Amygdala (tissue), 56 donors: ENCODE results near the gene NYAP2.
A peak's percentile ranks its signal among the peaks of the same experiment; 100 is the strongest.

Experiments used
- DNase-seq, 56 donors: peaks; one replicate each; lab custom pipeline; 2025; lab: John Stamatoyannopoulos, UW

Gene NYAP2

DNA sequence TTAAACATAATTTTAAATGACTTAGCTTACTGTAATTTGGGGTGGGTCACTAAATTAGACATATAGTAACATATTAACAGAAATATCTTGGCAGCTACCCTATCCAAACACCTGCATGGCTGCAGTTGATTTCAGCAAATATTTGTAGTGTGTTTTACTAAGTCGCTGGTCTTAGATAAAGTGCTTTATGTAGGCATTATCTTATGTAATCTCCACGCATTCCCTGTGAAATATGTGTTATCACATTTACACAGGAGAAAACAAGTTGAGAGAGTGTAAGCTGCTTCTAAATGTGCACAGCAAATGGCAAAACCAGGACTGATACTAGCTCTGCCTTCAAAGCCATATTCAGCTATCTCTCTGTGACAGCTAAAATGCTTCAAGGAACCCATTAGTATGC, 72.0 kb downstream of the NYAP2 start:
- no peak for DNase-seq

DNA sequence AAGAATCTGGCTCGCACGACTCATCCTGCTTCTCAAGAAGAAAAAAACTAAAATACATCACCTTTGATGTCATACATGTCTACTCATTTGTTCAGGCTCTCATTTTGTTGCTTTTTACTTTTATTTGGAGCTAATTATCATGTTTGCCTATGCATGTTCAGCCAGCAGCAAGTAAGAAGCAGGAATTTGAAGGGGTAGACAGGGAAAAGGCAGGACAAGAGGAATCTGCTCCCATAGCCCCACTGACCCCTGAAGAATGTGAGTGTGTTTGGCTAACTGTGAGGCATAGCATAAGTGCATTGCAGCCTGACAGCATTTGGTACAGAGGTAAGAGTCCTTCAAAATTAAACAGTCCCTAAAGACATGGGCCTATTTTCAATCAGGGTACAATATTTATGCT, 72.7 kb downstream of the NYAP2 start:
- no peak for DNase-seq

DNA sequence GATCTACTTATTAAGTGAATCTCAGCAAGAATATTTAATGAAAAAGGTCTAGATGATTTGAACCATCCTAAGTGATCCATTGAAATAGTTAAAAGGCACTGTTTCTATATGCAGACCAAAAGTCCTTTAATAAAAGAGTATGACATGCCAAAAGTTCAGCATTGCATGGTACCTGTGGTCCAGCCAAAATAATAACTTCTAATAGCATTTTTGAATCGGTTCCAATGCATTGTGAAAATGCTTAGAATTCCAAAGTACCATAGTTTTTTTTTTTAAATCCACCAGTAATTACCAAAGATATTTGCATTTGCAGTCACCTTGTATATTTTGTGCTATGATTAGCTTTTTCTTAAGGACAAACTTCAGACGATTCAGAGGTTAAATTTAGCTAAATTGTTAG, 79.9 kb downstream of the NYAP2 start:
- DNase-seq = no peak

DNA sequence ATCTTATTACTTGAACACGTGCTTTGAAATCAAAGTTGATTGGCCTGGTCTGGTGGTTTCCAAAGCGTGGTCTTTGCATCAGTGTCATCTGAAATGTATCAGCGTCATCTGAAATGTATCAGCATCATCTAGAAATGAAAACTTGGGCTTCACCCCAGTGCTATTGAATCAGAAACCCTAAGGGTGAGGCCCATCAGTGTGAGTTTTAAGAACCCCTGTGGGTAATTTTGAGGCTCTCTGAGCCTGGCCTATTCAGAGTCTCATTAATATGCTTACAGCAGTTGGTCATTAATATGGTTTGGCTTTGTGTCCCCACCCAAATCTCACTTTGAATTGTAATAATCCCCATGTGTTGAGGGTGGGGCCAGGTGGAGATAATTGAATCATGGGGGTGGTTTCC, 85.2 kb downstream of the NYAP2 start:
- DNase-seq = no peak

DNA sequence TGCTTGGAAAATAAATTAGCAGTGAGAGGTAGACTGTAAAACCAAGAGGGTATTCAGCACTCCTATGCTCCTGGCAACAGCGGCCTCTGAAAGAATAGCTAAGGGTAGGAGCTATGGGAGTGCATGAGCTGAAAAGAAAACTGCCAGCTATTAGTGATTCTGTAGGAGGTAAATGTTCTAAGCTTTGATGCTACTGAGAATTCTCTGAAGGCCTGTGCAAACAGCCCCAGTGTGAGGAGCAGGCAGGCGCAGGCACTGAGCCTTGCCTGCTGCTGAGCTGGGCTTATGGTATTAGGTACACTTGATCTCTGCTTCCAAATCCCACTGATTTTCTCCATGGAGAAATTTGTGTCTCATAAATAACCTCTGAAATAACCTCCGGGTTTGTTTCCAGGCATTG, 86.7 kb downstream of the NYAP2 start:
- peak in 7 of 56 donors; percentile 0 to 18 (median 3) for DNase-seq

DNA sequence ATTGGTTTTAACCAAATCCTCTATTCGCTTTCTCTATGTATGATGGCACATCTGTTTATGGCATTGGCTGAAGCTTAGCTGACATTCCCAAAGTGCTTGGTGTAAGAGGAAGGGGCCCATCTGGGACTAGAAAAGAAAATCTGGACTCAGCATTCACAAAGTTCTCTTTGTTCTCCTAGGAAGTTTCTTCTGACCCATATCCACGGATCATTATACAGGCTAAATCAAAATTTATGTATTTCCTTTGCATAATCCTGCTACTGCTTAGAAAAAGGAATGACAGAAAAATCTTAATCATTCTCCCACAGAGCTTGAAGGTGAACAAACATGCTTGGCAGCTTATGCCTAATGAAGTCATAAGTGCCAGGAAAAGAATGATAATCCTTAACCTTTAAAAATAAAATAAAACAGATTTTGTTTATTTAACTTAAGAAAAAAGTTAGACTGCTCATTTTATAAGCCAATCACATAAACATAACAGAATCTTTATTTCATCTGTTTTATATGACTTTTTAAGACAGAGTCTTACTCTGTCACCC, 88.4 kb downstream of the NYAP2 start:
- DNase-seq = no peak

DNA sequence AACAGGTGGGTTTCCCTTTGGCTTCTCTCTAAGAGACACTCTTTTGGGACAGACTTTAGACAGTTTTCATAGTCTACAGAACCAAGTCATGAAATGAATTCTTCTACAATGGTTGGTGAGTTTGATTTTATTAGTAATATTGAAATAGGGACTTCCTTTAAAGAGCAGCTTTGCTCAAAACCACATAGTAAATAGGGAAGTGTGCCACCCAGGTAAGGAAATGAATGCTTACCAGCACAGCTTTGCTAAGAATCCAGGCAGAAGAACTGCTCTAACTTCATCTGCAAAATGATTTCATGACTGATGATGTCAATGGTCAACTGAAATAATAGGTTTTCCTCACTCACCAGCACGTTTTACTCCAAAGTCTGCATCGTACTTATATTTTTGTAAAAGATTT, 89.2 kb downstream of the NYAP2 start:
- DNase-seq = no peak

DNA sequence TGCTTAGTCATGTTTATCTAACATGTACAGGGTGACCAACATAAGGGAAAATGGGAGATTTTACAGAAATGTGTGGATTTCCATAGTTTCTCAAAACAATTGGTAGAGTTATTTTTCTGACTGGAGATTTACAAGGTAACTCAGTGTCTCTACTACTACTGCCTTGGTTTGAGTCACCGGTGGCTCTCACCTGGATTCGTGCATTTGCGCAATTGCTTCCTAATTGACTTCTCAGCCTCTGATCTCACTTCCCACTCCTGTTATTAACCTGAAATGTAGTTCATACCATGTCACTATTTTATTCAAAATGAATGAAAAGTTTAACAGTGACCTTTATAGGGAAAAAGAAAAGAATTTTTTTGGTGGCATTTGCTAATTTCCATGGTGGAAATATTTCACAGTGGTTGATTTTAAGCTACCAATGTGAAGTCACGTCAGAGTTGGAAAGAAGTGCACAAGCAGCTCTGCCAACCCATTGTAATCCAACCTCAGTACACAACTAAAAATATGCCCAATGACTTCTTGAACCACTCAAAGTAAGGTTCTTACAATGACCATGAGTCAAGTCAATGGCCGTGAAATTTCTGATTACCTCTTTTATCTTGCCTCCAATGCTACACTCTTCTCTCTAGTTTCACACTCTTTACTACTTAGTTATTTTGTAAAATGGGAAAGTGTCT, 94.0 kb downstream of the NYAP2 start:
- no peak for DNase-seq

DNA sequence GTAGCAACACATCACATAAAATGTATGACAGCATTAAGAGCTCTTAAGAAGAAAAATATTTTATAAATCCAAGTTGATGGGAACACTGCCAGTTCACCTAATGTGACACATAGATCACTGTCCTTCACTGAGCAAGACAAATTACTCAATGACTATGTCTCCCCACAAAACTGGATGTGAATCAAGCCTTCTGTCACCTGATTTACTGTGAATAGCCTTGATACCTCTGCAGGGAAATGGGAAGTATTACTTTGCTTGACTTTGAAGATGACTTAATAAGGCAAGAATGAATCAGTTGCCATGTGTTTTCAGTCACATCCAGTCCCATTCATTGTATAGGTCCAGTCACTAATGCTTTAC, 94.6 kb downstream of the NYAP2 start:
- DNase-seq = no peak

DNA sequence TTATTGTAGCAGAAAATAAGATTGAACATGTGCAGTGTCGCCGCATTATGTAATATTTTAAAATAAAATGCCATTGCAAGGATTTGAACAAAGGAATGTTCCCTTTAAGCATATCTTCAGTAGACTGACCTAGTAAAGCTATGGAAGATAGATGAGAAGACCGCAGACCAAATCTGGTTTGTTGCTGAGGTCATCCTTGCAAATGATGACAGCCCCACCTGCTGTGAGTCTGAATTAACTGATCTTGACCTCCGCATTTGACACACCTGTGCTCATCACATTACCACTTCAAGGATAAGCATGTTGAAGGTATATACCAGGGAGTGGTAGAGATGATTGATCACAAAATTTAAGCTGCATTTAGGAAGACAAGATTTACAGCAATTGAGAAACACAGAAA, 96.2 kb downstream of the NYAP2 start:
- no peak for DNase-seq

DNA sequence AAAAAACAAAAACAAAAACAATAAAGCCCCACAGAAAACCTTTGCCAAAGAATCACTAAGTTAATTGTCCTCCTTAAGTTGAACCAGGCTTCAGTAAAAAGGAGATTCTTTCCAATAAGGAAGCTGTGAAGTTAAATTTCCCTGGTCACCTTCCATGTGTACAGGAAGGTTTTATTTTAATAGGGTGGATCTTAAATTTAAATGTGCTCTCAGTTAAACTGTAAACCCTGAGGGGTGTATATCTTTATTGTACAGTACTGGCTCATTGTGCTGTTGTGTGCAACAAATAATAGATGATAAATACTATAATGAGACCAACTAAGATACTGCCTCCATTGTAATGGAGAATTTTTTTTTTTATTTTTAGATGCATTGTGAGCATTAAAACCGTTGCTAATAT, 97.1 kb downstream of the NYAP2 start:
- no peak for DNase-seq

DNA sequence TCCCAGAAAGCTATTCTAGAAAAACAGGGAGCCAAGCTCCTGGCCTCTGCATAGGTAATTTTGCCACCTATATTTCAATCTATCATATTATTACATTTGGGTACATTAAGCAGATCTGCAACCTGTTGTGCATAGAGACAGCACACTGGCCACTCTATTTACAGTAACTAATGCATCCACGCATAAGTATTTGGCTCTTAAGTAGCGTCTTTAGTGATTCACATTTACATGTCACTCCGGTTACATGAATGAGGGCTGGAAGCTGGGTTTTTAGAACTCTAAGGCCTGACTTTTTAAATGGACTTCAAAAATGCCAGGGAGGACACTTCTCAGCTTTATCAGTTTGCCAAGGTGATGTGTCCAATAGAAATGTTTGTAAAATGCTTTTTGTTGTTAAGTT, 97.7 kb downstream of the NYAP2 start:
- DNase-seq = no peak

DNA sequence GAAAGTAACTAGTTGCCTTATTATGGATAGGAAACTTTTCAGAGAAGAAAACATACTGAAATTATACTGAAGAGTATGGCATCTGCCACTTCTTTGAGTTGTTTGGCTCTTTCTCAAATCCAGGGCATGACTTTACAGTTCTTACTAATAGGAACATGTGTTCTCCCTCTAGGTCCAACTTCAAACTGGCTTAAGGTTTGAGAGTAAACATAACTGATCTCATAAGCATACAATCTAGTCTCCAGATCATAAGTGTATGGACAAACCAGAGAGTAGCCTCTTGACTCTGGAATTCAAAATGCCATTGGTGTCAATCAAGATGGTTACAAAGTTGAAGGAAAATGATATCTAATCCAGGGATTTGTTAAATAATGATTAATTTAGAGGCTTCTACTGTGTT, 101.5 kb downstream of the NYAP2 start:
- no peak for DNase-seq

DNA sequence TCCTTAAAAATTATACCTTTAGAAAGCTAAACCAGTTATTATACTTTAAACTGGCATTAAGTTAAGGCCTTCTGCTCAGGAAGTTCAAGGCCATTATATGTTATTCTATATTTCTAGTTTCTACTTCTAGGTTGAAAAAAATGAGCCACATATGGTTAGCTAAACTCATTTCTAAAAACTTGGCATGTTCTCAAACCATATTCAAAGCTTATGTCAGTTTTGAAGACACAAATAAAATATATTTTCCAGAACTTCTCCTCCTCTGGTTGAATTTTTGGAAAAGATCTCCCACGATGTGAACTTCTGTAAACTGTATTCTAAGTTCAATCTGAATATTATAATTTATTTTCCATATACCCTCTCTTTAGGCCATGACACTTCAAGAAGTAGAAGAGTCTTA, 103.5 kb downstream of the NYAP2 start:
- no peak for DNase-seq

DNA sequence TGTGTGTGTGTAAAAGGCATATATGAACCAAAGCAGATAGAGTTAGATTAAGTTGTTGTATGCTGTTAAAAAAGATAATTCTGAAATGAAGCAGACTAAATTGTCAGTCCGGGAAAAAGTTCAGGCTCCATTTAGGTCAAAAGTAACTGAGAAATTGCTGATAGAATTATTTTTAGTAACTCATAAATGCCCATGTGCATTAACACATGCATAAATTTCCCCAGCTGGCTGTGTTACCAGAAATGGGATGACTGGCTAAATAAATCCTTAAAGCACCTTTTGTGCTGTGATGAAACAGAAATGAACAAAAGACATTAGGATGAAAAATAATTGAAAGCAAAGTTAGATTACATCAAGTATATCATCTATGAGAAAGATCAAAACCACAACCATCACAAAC, 111.3 kb downstream of the NYAP2 start:
- DNase-seq = peak in 1 of 56 donors; percentile 2

DNA sequence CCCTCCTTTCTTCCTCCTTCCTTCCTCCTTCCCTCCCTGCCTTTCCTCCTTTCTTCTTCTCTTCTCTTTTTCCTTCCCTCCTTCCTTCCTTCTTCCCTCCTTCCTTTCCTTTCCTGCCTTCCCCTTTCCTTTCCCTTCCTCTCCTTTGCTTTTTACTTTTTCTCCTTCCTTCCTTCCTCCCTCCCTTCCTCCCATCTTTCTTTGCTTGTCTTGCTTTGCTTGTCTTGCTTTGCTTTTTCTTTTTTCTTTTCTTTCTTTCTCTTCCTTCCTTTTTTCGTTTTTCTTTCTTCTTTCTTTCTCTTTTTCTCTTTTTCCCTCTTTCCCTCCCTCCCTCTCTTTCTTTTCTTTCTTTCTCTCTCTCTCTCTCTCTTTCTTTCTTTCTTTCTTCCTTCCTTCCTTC, 113.0 kb downstream of the NYAP2 start:
- no peak for DNase-seq

DNA sequence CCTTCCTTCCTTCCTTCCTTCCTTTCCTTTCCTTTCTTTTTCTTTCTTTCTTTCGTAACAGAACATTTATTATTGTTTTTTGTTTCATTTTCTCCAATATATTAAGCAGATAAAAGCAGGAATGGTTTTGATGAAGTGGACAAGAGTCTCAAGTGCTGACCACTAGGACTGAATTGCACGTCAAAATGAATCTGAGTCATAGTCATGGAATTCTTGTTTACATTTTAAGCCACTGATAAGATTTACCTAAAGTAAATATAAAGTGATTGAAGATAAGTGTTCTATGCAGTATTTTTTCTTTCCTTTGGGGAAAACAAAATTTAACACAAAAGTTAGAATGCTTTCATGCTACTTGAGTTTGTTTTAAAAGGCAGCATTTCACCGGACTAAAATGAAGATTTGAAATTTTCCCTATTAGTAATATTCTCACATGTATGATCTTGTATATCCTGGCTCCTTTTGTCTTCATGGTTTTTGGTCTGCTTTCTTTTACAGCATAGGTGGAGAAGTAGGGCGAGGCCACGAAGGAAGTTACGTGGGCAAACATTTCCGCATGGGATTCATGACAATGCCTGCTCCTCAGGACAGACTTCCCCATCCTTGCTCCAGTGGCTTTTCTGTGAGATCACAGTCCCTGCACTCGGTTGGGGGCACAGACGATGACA, 113.5 kb downstream of the NYAP2 start:
- no peak for DNase-seq

DNA sequence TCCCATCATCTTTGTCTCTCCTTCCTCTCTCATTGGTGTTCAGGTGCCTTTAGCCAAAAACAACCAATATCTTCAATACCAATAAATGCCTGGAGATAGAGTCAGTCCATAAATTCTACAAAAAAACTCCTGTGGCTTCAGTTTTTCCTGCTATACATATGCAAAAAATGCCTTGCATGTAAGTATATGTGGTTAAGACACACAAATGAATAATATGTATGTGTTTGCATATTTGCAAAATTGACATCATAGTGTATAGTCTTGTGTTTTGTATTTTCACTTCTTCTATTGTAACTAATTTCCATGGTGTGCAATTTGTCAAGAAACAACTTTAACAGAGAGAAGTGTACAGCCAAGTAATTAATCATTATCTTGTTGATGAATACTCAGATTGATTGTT, 115.5 kb downstream of the NYAP2 start:
- DNase-seq = no peak

DNA sequence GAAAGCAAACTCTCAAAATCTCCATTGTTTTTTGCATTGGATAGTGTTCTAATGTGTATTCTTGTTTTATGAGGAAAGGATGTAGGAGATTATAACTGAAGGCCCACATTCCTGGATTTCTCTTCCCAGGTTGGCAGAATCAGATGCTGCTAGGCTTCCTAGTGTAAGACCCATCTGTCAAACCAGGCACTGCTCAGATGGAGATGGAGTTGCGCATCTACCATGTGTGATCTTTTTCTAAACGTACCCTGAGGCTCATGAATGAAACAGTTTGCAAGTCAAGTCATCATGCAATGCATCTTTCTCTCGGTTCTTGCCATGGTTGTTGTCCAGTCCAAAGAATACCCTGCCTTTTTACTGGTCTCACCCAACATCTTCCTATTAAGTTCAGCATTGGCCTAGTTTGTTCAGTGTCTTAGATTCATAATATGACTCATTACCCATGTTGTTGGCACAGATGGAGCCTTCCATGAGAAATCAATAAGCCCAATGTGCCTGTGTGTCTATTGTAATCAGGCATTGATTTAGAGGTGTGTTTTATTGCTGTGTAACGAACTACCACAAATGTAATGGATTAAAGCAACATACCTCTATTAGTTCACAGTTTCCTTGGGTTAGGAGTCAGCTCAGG, 127.4 kb downstream of the NYAP2 start:
- DNase-seq = no peak

DNA sequence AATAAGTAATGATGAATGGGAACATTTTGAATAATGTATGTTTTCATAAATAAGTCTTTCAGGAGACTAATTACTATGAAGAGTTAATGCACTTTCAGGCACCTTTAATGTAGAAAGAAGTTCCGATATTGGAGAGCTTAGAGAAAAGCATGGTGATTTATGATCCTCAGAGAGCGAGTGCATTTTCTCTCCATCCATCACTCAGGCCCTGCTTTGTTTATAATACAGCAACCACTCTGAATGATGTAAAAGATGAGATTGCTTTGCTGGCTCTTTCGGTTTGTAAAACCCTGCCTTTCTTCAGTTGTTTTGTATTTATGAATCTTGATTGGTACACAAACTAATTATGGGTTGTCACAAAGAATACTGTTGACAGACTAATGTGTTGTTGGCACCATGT, 132.0 kb downstream of the NYAP2 start:
- no peak for DNase-seq

DNA sequence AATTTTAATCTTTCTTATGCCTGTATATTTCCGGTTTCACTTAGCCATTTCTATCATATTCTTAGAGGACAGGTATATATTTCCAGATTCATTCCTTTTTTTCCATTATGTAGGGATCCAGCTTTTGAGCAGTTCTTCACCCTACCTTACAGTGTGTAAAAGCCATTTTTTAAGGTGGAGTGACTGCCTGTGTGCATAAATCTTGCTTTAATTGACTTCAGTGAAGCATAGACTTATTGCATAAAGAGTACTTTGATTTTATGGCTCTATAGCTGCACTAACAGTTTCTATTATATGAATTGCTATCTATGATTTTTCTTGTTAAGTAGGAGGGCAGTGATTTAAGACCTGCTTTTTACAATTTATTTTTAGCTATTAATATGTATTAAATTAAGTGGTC, 132.6 kb downstream of the NYAP2 start:
- no peak for DNase-seq

DNA sequence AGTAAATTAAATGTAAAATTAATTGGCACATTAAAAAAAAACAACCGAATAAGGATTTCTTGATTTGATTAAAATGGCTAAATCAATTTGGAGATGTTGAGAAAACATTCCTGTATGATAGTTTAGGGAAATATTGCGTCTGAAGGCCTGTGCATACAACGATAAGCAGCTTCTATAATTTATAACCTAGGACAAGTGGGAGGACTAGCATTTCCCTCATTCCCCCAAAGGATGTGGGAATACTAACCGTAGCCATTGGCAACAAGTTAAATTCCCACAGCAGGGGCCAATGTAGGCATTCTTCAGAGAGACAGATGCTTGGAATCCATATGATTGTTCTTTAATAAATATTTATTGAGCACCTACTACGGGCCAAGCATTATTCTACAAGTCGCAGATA, 134.5 kb downstream of the NYAP2 start:
- no peak for DNase-seq
